GM20000 (cell line): Measurements from ENCODE around the gene UBE2O.
A peak's percentile ranks its signal among the peaks of the same experiment; 100 is the strongest.

ENCODE experiments used
- DNase-seq: peaks from one replicate; pipeline ENCODE4 v3.0.0; 2012; ENCODE audit warnings: low spot score
- TF ChIP-seq, protein P1 (sequence below): IDR thresholded peaks from 2 replicates; pipeline ENCODE4 v1.5.1; 2012; ENCODE audit warnings: mild to moderate bottlenecking, control low read depth; ENCODE audit errors: extremely low read depth, missing control alignments

Gene UBE2O

DNA sequence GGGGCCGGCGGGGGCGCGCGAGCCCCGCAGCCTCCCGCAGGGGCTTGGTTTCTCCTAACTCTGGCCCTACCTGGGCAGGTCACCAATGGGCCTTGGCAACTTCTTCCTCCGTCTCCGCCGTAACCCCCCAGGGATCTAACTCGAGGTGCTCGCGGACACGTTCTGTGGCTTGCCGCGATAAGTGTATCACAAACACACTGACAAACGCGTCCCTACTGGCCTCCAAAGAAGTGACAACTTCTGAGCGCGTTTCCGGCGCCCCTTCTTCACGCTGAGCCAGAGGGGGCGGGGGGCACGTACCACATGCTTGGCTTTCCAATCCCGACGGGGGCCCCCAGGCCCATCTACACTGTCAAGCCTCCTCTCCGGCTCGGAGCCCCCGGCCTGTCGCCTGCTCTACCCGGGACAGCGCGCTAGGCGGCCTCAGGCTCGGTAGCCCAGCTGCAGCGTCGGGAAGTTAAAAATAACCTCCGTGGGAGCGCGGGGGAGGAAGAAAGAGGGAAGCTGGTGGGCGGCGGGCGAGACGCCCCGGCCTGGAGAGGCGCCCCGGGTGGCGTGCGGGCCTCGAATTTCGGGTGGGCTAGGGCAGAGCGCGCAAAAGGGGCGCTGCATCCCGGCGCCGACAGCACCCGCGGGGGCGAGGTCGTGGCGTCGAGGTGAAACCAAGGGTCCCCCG lies 69.3 kb downstream of the UBE2O start:
- TF ChIP-seq, protein P1, sequence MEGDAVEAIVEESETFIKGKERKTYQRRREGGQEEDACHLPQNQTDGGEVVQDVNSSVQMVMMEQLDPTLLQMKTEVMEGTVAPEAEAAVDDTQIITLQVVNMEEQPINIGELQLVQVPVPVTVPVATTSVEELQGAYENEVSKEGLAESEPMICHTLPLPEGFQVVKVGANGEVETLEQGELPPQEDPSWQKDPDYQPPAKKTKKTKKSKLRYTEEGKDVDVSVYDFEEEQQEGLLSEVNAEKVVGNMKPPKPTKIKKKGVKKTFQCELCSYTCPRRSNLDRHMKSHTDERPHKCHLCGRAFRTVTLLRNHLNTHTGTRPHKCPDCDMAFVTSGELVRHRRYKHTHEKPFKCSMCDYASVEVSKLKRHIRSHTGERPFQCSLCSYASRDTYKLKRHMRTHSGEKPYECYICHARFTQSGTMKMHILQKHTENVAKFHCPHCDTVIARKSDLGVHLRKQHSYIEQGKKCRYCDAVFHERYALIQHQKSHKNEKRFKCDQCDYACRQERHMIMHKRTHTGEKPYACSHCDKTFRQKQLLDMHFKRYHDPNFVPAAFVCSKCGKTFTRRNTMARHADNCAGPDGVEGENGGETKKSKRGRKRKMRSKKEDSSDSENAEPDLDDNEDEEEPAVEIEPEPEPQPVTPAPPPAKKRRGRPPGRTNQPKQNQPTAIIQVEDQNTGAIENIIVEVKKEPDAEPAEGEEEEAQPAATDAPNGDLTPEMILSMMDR = peak; percentile 3
- peak; percentile 77 for DNase-seq

DNA sequence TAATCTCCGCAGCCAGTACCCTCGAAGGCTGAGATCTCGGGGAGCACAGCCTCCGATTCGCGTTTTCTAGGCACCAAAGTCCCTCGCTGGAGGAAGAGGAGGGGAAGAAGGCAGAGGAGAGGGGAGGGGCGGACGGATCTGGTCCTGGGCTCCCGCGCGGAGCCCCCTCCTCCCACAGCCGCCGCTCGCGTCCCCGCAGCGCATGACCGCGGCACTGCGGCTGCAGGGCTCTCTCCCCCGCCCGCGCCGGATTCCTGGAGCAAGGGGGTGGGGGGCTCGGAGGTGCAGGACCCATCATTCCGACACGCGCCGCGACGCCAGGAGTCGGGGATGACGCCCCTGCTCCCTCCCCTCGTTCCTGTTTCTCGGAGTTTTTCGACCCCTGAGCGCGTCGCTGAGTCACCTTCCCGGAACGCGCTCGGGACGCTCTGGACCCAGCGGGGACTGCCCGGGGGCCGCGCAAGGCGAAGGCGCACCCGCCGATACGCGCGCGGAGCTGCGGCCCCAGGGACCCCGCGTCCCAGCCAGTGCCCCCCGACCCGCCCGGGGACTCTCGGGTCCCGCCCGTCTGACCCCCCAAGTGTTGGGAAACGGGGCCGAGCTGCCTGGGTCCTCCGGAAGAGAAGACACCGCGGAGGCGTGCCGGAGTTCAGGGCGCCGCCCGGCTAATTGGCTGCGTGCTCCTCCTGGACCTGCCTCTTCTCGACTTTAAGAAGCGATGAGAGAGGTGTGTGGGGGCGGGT lies 70.0 kb downstream of the UBE2O start:
- peak; percentile 92 for DNase-seq
- TF ChIP-seq, protein P1 = no peak

DNA sequence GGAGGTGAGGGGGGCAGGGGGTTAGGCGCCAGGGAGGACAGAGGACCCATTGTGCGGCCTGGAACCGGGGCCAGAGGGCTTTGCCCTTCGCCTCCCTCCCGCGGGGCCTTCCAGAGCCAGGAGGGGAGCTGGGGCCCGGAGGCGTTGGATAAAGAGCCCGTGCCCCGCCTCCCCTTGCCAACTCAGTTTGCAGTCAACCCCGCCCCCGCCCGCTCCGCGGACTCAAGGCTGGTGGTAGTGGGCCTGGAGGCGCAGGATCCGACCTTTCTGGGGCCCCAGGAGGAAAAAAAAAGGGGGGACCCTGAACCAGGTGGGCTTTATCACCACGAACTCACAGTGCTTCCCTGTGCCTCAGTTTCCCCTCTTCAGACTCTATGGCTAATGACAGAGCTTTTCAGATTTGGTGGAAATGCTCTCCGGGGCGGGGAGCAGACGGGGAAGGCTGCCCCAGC lies 70.6 kb downstream of the UBE2O start:
- TF ChIP-seq, protein P1 = no peak
- no peak for DNase-seq

DNA sequence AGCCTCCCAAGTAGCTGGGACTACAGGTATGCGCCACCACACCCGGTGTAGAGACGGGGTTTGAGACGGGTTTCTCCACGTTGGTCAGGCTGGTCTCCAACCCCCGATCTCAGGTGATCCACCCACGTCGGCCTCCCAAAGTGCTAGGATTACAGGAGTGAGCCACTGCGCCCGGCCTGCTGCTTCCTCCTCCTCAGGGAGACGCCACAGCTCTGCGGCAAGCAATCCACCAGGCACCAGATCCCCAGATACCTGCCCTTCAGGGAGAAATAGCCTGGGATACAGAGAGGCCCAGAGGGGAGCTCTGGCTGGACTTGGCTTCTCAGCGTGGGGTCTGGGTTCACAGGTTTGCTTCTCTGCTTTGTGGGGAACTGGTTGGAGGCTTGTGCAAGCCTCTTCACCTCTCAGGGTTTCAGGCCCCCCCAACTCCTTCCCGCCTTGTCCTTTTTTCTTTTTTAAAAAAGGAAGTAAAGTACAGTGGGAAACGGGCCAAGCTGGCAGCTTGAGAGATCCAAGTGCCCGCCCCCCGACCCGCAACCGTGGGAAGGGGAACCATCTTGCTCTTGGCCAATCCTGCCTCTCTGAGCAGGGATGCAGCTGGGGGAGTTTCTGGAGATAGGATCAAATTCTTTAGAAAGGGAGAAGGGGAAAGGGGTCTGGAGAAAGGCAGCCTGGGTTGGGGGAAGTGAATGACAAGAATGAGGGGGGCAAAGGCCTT lies 71.2 kb downstream of the UBE2O start:
- TF ChIP-seq, protein P1 = no peak
- DNase-seq = no peak

DNA sequence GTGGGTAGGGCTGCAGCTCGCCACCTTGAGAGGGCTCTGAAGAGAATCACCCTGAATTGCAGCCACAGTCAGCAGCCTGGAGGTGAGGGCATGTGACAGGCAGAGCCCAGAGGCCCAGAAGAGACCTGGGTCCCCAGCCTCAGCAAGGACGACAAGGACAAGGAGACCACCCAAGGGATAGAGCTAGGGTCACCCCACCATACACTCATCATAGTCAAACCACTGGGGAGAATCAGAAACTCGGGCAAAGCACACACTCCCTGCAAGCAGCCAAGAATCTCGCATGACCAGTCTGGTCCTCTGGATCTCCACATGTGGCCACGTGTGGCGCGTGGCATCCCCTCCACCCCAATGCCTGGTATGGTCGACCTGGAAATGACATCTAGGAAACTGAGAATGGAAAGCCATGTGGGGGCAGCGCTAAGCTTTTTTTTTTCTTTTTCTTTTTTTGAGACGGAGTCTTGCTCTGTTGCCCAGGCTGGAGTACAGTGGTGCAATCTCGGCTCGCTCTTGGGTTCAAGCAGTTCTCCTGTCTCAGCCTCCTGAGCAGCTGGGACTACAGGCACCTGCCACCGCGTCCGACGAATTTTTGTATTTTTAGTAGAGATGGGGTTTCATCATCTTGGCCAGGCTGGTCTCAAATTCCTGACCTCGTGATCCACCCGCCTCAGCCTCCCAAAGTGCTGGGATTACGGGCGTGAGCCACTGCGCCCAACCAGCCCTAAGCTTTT lies 73.1 kb downstream of the UBE2O start:
- DNase-seq = no peak
- TF ChIP-seq, protein P1 = no peak

DNA sequence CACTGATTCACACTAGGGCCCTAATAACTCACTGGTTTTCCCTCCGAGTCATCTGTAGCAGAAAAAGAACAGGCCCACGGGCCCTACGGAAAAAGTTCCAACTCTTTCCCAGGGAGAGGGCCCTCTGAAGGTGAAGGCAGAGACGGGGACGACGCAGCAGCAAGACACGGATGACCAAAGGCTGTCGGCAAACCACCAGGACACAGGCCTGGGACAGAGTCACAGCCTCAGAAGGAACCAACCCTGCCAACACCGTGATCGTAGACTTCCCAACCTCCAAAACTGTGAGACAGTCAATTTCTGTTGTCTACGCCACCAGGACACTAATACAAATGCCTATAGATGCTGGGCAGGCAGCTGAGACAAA lies 73.7 kb downstream of the UBE2O start:
- TF ChIP-seq, protein P1 = no peak
- DNase-seq = no peak
